Neuronal stem cell (in vitro differentiated cells): ENCODE data around the gene GGA3.

Experiments
- DNase-seq: peaks from one replicate; pipeline ENCODE4 v3.0.0-alpha.2; 2013; ENCODE audit warnings: low spot score
- H2AFZ ChIP-seq: one replicate; pipeline ENCODE4 v1.6.1; 2013; ENCODE audit warnings: mild to moderate bottlenecking, low read length, inconsistent platforms
- H2AK5ac ChIP-seq: 2 replicates; pipeline ENCODE4 v1.6.1; 2013; ENCODE audit warnings: low read depth, mild to moderate bottlenecking, inconsistent platforms, low read length, moderate library complexity, mixed read lengths
- H2BK120ac ChIP-seq: 2 replicates; pipeline ENCODE4 v1.6.1; 2013; ENCODE audit warnings: low read depth, mild to moderate bottlenecking, inconsistent platforms, low read length, moderate library complexity, mixed read lengths
- H2BK12ac ChIP-seq: one replicate; pipeline ENCODE4 v1.6.1; 2013; ENCODE audit warnings: low read length, inconsistent platforms
- H2BK15ac ChIP-seq: 2 replicates; pipeline ENCODE4 v1.6.1; 2013; ENCODE audit warnings: mild to moderate bottlenecking, low read length, inconsistent platforms, mixed read lengths
- H2BK5ac ChIP-seq: one replicate; pipeline ENCODE4 v1.6.1; 2013; ENCODE audit warnings: inconsistent platforms, mild to moderate bottlenecking, low read length, moderate library complexity
- H3K14ac ChIP-seq: one replicate; pipeline ENCODE4 v1.6.1; 2013; ENCODE audit warnings: low read length, inconsistent platforms
- H3K18ac ChIP-seq: 2 replicates; pipeline ENCODE4 v1.6.1; 2013; ENCODE audit warnings: low read length, inconsistent platforms
- H3K23ac ChIP-seq: 2 replicates; pipeline ENCODE4 v1.6.1; 2013; ENCODE audit warnings: low read depth, mild to moderate bottlenecking, mixed read lengths, low read length, inconsistent platforms; ENCODE audit not compliant: poor library complexity
- H3K27ac ChIP-seq: replicated peaks from 3 replicates; pipeline ENCODE4 v1.5.1; 2013; ENCODE audit warnings: low read length, inconsistent platforms
- H3K27me3 ChIP-seq, 3 experiments: 2 replicates each; pipeline ENCODE4 v1.6.1; 2013; ENCODE audit warnings: low read length in 3 of 3, mild to moderate bottlenecking in 2 of 3, inconsistent platforms in 1 of 3, low read depth in 1 of 3, mixed read lengths in 1 of 3, moderate library complexity in 1 of 3; ENCODE audit not compliant: control insufficient read depth in 3 of 3, insufficient read depth in 3 of 3
- H3K36me3 ChIP-seq, 2 donors: replicated peaks in 1 of 2; 2 replicates each; pipeline ENCODE4 v1.6.1; 2013; ENCODE audit warnings: low read length in 2 of 2; ENCODE audit not compliant: control insufficient read depth in 2 of 2, insufficient read depth in 2 of 2
- H3K4ac ChIP-seq: 2 replicates; pipeline ENCODE4 v1.6.1; 2013; ENCODE audit warnings: inconsistent platforms, mild to moderate bottlenecking, low read length, moderate library complexity
- H3K4me1 ChIP-seq, 2 donors: 1 replicate in 1 of 2; 2 replicates in 1 of 2; pipeline ENCODE4 v1.6.1; 2013; ENCODE audit warnings: low read length in 2 of 2, low read depth in 1 of 2; ENCODE audit not compliant: control insufficient read depth in 2 of 2, insufficient read depth in 1 of 2
- H3K4me2 ChIP-seq: one replicate; pipeline ENCODE4 v1.6.1; 2013; ENCODE audit warnings: mild to moderate bottlenecking, low read length, inconsistent platforms; ENCODE audit not compliant: insufficient read depth, poor library complexity, severe bottlenecking
- H3K4me3 ChIP-seq, 2 donors: 2 replicates each; pipeline ENCODE4 v1.5.1; 2013; ENCODE audit warnings: low read length in 2 of 2, mild to moderate bottlenecking in 2 of 2, inconsistent platforms in 1 of 2, moderate library complexity in 1 of 2
- H3K79me1 ChIP-seq: one replicate; pipeline ENCODE4 v1.6.1; 2013; ENCODE audit warnings: low read depth, mild to moderate bottlenecking, inconsistent platforms, low read length, moderate library complexity
- H3K9ac ChIP-seq: one replicate; pipeline ENCODE4 v1.6.1; 2013; ENCODE audit warnings: mild to moderate bottlenecking, low read depth, low read length, inconsistent platforms; ENCODE audit not compliant: poor library complexity
- H3K9me3 ChIP-seq, 2 donors: replicated peaks in 1 of 2; 2 replicates each; pipeline versions ENCODE3 to v1.6.1; 2013; ENCODE audit warnings: low read length in 2 of 2, mild to moderate bottlenecking in 2 of 2, inconsistent platforms in 1 of 2, low read depth in 1 of 2, mixed read lengths in 1 of 2, moderate library complexity in 1 of 2; ENCODE audit not compliant: control insufficient read depth in 2 of 2, insufficient read depth in 1 of 2
- H4K8ac ChIP-seq: one replicate; pipeline ENCODE4 v1.6.1; 2013; ENCODE audit warnings: low read depth, mild to moderate bottlenecking, inconsistent platforms, low read length, moderate library complexity
- H4K91ac ChIP-seq: one replicate; pipeline ENCODE4 v1.6.1; 2013; ENCODE audit warnings: low read length, low read depth, mild to moderate bottlenecking, inconsistent platforms; ENCODE audit not compliant: poor library complexity
- WGBS, 2 donors: extraction: QIAGEN DNeasy Blood & Tissue Kit; methylation state at CpG; one replicate each; pipeline ENCODE4 v1.1.7; 2013; ENCODE audit warnings: missing lambda C conversion rate in 2 of 2, mixed read lengths in 1 of 2; ENCODE audit not compliant: insufficient read length in 2 of 2, insufficient replicate concordance in 1 of 2; ENCODE audit errors: extremely low coverage in 2 of 2; 5-methylcytosine and 5-hydroxymethylcytosine counted together

The GGA3 gene

GRCh38 chr17:75239778-75240393 lies 21.5 kb downstream of the GGA3 start:
- H3K36me3 ChIP-seq, result peaks cover 68 to 99% of the 10 kb centered on the region in 2 donors

DNA sequence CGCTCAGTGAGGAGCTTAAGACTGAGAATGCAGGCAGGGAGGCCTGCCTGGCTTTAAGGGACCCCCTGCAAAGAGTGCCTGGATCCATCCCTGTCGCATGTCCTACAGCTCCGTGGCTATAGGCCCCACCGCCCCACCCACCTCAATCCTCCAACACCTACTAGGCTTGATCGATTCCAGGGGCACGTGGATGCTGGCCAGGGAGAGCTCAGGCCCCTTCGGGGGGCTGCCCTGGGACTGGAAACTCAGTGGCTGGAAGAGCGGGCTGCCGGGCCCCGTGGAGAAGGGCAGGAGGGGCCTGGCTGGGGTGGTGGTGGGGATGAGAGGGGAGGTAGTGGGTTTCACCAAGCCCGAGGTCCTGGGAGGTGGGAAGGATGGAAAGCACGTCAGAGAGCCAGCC lies 22.2 kb downstream of the GGA3 start:
- H4K8ac ChIP-seq, result peak overlapping the region; percentile 0
- H3K4me3 ChIP-seq, result no peak overlapping the region
- no peak overlapping the region for H2BK15ac ChIP-seq
- peak overlapping the region; percentile 17 for H3K9ac ChIP-seq
- H3K4me2 ChIP-seq, result no peak overlapping the region
- H2BK5ac ChIP-seq, result no peak overlapping the region
- H2BK120ac ChIP-seq, result no peak overlapping the region
- no CpG with 5 or more reads among the region's 12 CpGs for WGBS, 2 donors
- peaks cover 70 to 99% of the 10 kb centered on the region in 2 donors for H3K36me3 ChIP-seq
- H2AK5ac ChIP-seq, result no peak overlapping the region
- no peak overlapping the region for H3K4ac ChIP-seq
- no peak overlapping the region for H3K14ac ChIP-seq
- H3K27me3 ChIP-seq, result no peaks in the 10 kb centered on the region
- H3K27ac ChIP-seq, result no peak overlapping the region
- DNase-seq, result no peak
- no peak overlapping the region for H3K18ac ChIP-seq
- no peaks in the 10 kb centered on the region for H3K9me3 ChIP-seq
- no peak overlapping the region for H2BK12ac ChIP-seq
- no peak overlapping the region for H2AFZ ChIP-seq
- no peak overlapping the region for H4K91ac ChIP-seq
- peaks cover 0 to 8% of the 10 kb centered on the region in 2 donors for H3K4me1 ChIP-seq
- no peak overlapping the region for H3K23ac ChIP-seq
- no peaks in the 10 kb centered on the region for H3K79me1 ChIP-seq

More at GRCh38 chr17:75239778-75240393, 21.5 kb downstream of the GGA3 start:
- Histone ChIP-seq H2AK5ac (peak overlapping the region; percentile 72), H3K27me3 (no peaks in the 10 kb centered on the region), H3K9ac (peak overlapping the region; percentile 75), H2BK12ac (no peak overlapping the region), H3K4me3 (no peak overlapping the region), H2BK15ac (peak overlapping the region; percentile 22), H3K4me1 (peaks cover 0 to 8% of the 10 kb centered on the region in 2 donors), H3K4me2 (no peak overlapping the region), H2BK5ac (peak overlapping the region; percentile 11), H3K18ac (peak overlapping the region; percentile 69), H4K8ac (no peak overlapping the region), H3K4ac (no peak overlapping the region), H4K91ac (no peak overlapping the region), H3K23ac (peak overlapping the region; percentile 25), H3K14ac (no peak overlapping the region), H3K79me1 (no peaks in the 10 kb centered on the region), H3K27ac (peak overlapping the region; percentile 52), H3K9me3 (no peaks in the 10 kb centered on the region), H2AFZ (no peak overlapping the region), H2BK120ac (no peak overlapping the region)
- no CpG with 5 or more reads among the region's 23 CpGs for WGBS, 2 donors
- DNase-seq, result no peak

DNA sequence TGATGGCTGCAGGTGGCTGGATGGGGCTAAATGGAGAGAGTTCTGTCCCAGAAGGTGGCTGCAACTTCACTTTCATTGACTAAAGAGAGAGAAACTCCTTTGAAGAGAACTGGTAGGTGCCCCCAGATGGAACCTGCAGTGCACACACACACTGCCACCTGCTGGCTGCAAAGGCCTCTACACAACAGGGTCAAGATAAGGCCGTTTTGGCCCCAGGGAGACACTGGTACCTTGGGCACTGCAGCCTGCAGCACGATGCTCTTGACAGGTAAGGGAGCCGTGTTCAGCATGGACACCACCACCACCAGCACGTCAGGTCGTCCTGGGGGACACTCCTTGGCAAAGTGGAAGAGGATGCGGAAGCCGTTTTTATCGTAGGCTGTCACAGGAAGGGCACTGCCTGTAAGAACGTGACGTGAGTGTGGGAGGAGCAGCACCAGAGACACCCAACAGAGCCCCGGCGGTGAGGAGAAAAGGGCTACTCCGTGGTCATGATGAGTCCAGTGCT lies 22.7 kb downstream of the GGA3 start:
- no peak overlapping the region for H2BK12ac ChIP-seq
- no peaks in the 10 kb centered on the region for H3K79me1 ChIP-seq
- DNase-seq, result peak; percentile 44
- no CpG with 5 or more reads among the region's 13 CpGs for WGBS, 2 donors
- peak overlapping the region; percentile 0 for H4K8ac ChIP-seq
- H3K4me1 ChIP-seq, result peaks cover 0 to 8% of the 10 kb centered on the region in 2 donors
- H2BK120ac ChIP-seq, result no peak overlapping the region
- H3K4me3 ChIP-seq, result no peak overlapping the region
- H3K27ac ChIP-seq, result no peak overlapping the region
- no peak overlapping the region for H2BK15ac ChIP-seq
- no peak overlapping the region for H3K18ac ChIP-seq
- H3K9ac ChIP-seq, result peak overlapping the region; percentile 17
- H3K23ac ChIP-seq, result no peak overlapping the region
- H2AFZ ChIP-seq, result no peak overlapping the region
- no peaks in the 10 kb centered on the region for H3K9me3 ChIP-seq
- H2BK5ac ChIP-seq, result no peak overlapping the region
- H2AK5ac ChIP-seq, result no peak overlapping the region
- no peak overlapping the region for H3K4me2 ChIP-seq
- no peaks in the 10 kb centered on the region for H3K27me3 ChIP-seq
- H3K14ac ChIP-seq, result no peak overlapping the region
- no peak overlapping the region for H4K91ac ChIP-seq
- H3K4ac ChIP-seq, result no peak overlapping the region
- H3K36me3 ChIP-seq, result peaks cover 66 to 97% of the 10 kb centered on the region in 2 donors

DNA sequence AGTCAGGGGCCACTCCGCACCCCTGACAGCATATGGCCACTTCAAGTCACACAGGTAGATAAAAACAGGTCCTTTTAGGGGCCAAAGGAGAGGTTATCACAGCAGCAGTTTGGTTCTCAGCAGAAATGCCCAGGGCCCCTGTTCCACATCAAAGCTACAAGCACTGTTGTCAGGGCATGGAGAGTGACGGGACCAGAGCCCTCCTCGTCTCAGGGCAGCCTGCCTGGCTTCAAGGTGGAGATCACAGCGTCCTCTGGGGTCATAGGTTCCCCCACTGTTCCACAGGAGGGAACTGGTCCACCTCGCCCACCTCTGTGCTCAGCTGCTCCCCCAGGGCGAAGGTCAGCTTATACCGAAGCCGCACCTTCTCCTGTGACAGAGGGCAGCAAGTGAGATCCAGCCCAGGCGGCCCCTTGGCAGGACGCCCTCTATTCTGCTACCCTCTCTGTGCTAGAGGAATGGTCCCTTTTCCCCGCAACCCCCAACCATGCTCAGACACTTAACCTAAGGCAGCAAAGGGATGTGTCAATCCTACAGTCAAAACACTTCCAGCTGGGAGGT lies 23.3 kb downstream of the GGA3 start:
- Histone ChIP-seq H3K23ac (no peak overlapping the region), H3K4me3 (no peak overlapping the region)
- WGBS, 2 donors, result no CpG with 5 or more reads among the region's 11 CpGs

More for the DNA sequence above, 23.3 kb downstream of the GGA3 start:
- H3K36me3 ChIP-seq, result peaks cover 60 to 94% of the 10 kb centered on the region in 2 donors
- H2BK12ac ChIP-seq, result no peak overlapping the region
- no peaks in the 10 kb centered on the region for H3K27me3 ChIP-seq
- no peak overlapping the region for H2BK15ac ChIP-seq
- H3K4me1 ChIP-seq, result peaks cover 0 to 8% of the 10 kb centered on the region in 2 donors
- H2AK5ac ChIP-seq, result no peak overlapping the region
- H2BK120ac ChIP-seq, result no peak overlapping the region
- H3K18ac ChIP-seq, result no peak overlapping the region
- no peak overlapping the region for H2BK5ac ChIP-seq
- H4K8ac ChIP-seq, result no peak overlapping the region
- no peak overlapping the region for H3K9ac ChIP-seq
- no peak overlapping the region for H3K14ac ChIP-seq
- no peak overlapping the region for H3K4me2 ChIP-seq
- no peak for DNase-seq
- H3K9me3 ChIP-seq, result no peaks in the 10 kb centered on the region
- no peaks in the 10 kb centered on the region for H3K79me1 ChIP-seq
- H2AFZ ChIP-seq, result no peak overlapping the region
- no peak overlapping the region for H3K4ac ChIP-seq
- H3K27ac ChIP-seq, result no peak overlapping the region
- no peak overlapping the region for H4K91ac ChIP-seq
